CD14-positive monocyte (primary cell): ENCODE results near the gene SNX11. TPM values are rescaled to one million over a fixed set of nuclear protein-coding genes. Genes with fewer than 3 reads are reported as not detected.

Source experiments
- DNase-seq, 3 donors: peaks; one replicate each; pipeline ENCODE4 v3.0.0-alpha.2; 2011 to 2022
- H2AFZ ChIP-seq: 2 replicates; pipeline ENCODE4 v1.6.0; 2012; ENCODE audit warnings: mild to moderate bottlenecking, low read depth, low read length, inconsistent platforms; ENCODE audit not compliant: insufficient read depth, poor library complexity, severe bottlenecking
- H3K27ac ChIP-seq, 2 donors: 1 replicate in 1 of 2; 2 replicates in 1 of 2; pipeline ENCODE4 v1.5.1; 2012 to 2013; ENCODE audit warnings: low read length in 2 of 2, control low read depth in 1 of 2, inconsistent platforms in 1 of 2, low read depth in 1 of 2, mild to moderate bottlenecking in 1 of 2
- H3K27me3 ChIP-seq, 2 donors: one replicate each; pipeline versions ENCODE4 v1.6.0 to v1.6.1; 2011 to 2013; ENCODE audit warnings: low read length in 2 of 2; ENCODE audit not compliant: control insufficient read depth in 2 of 2, insufficient read depth in 2 of 2
- H3K36me3 ChIP-seq, 2 donors: replicated peaks in 1 of 2; 1 replicate in 1 of 2; 2 replicates in 1 of 2; pipeline versions ENCODE4 v1.5.1 to v1.6.1; 2012 to 2013; ENCODE audit warnings: low read length in 2 of 2, control low read depth in 1 of 2, inconsistent platforms in 1 of 2, mild to moderate bottlenecking in 1 of 2; ENCODE audit not compliant: insufficient read depth in 2 of 2, control insufficient read depth in 1 of 2
- H3K4me1 ChIP-seq, 2 donors: 1 replicate in 1 of 2; 2 replicates in 1 of 2; pipeline versions ENCODE4 v1.5.1 to v1.6.1; 2012 to 2013; ENCODE audit warnings: low read length in 2 of 2, control low read depth in 1 of 2, inconsistent platforms in 1 of 2, mild to moderate bottlenecking in 1 of 2, moderate library complexity in 1 of 2; ENCODE audit not compliant: insufficient read depth in 2 of 2, control insufficient read depth in 1 of 2
- H3K4me2 ChIP-seq: replicated peaks from 2 replicates; pipeline ENCODE3; 2012; ENCODE audit warnings: low read length, moderate library complexity, mild to moderate bottlenecking; ENCODE audit not compliant: poor library complexity, severe bottlenecking; ENCODE audit errors: extremely low read depth
- H3K4me3 ChIP-seq, 3 experiments: fragments of 200-600 bp in 1 of 3; sonication (generic) in 1 of 3; replicated peaks in 1 of 3; 1 replicate in 2 of 3; 2 replicates in 1 of 3; pipeline ENCODE4 v1.5.1; 2011 to 2013; ENCODE audit warnings: low read length in 3 of 3, mild to moderate bottlenecking in 3 of 3, control low read depth in 2 of 3, low read depth in 2 of 3, inconsistent platforms in 1 of 3, moderate library complexity in 1 of 3
- H3K79me2 ChIP-seq: 2 replicates; pipeline ENCODE4 v1.6.0; 2012; ENCODE audit warnings: mild to moderate bottlenecking, control low read depth, inconsistent platforms, low read length, moderate library complexity; ENCODE audit not compliant: insufficient read depth
- H3K9ac ChIP-seq: 2 replicates; pipeline ENCODE4 v1.6.0; 2017; ENCODE audit warnings: low read length, mild to moderate bottlenecking; ENCODE audit not compliant: insufficient read depth, poor library complexity, severe bottlenecking
- H3K9me3 ChIP-seq, 2 donors: replicated peaks in 1 of 2; 1 replicate in 1 of 2; 2 replicates in 1 of 2; pipeline versions ENCODE4 v1.5.1 to v1.6.1; 2012 to 2013; ENCODE audit warnings: low read length in 2 of 2, control low read depth in 1 of 2; ENCODE audit not compliant: control insufficient read depth in 1 of 2, insufficient read depth in 1 of 2
- H4K20me1 ChIP-seq: 2 replicates; pipeline ENCODE4 v1.6.0; 2012; ENCODE audit warnings: mild to moderate bottlenecking, low read length, control low read depth, moderate library complexity; ENCODE audit not compliant: insufficient read depth
- H3K27ac Mint-ChIP-seq, 7 donors: one replicate each; pipeline ENCODE4 v1.8.0; 2020; ENCODE audit warnings: mild to moderate bottlenecking in 7 of 7, mixed read lengths in 7 of 7, moderate library complexity in 6 of 7, inconsistent platforms in 2 of 7
- H3K27me3 Mint-ChIP-seq, 3 donors: one replicate each; pipeline ENCODE4 v1.8.0; 2021 to 2022; ENCODE audit warnings: low read depth in 3 of 3, mild to moderate bottlenecking in 3 of 3, mixed read lengths in 3 of 3, moderate library complexity in 3 of 3, inconsistent platforms in 1 of 3
- H3K36me3 Mint-ChIP-seq, 2 donors: one replicate each; pipeline ENCODE4 v1.8.0; 2020; ENCODE audit warnings: mixed read lengths in 2 of 2, inconsistent platforms in 1 of 2, mild to moderate bottlenecking in 1 of 2
- H3K4me1 Mint-ChIP-seq: one replicate; pipeline ENCODE4 v1.8.0; 2020; ENCODE audit warnings: mild to moderate bottlenecking, mixed read lengths
- H3K4me3 Mint-ChIP-seq, 2 donors: one replicate each; pipeline ENCODE4 v1.8.0; 2020; ENCODE audit warnings: mild to moderate bottlenecking in 2 of 2, mixed read lengths in 2 of 2, moderate library complexity in 1 of 2
- H3K9me3 Mint-ChIP-seq, 7 donors: one replicate each; pipeline ENCODE4 v1.8.0; 2020 to 2022; ENCODE audit warnings: mixed read lengths in 7 of 7, mild to moderate bottlenecking in 6 of 7, moderate library complexity in 6 of 7, inconsistent platforms in 2 of 7
- WGBS: methylation state at CpG from one replicate; pipeline ENCODE4 v1.1.5; 2013; ENCODE audit warnings: missing lambda C conversion rate; ENCODE audit not compliant: insufficient coverage; 5-methylcytosine and 5-hydroxymethylcytosine counted together
- intact Hi-C, 2 donors: fragments of 100-400 bp; cut with micrococcal nuclease; formaldehyde crosslinking; loops; one replicate each; pipeline versions ENCODE4 v1.15.0 to v1.15.1; 2023
- polyA plus RNA-seq, 3 donors: library from polyadenylated mRNA; depleted of rRNA in 1 of 3; unstranded in 2 of 3; stranded (reverse) in 1 of 3; fragments of 300-500 nt in 2 of 3; fragments of >200 nt in 1 of 3; fragmentation: Illumina TruSeq in 2 of 3; gene quantifications; 1 replicate in 2 of 3; 2 replicates in 1 of 3; pipeline ENCODE4 v1.2.3, GENCODE V29; 2012 to 2021
- TF ChIP-seq, protein P1 (sequence below): fragments of 200-600 bp; IDR thresholded peaks from one replicate; pipeline ENCODE4 v1.8.0; 2022; ENCODE audit warnings: antibody characterized with exemption, mild to moderate bottlenecking

The SNX11 gene
- polyA plus RNA-seq, 3 donors, result 34.3 to 49.3 (median 48.4) TPM

DNA sequence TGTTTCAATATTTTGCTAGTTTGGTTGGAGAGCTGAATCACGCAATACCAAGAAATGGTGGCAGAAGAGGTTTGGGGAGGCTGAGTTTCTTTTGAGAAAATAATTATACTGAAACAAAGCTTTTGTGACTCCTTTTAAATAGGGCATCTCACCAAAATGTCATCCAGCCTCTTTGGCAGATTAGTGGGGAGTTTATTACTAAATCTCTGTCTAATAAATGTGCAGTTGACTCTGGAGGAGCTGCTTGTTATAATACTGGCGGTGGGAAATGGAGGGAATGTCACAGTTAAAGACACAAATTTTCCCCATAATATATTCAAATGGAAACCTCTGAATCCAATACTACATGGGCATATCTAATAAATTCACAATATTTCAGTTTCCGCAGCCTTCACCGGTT is 44.7 kb downstream of the SNX11 start:
- Mint-ChIP-seq H3K27ac (no peak overlapping the region), H3K4me1 (peaks cover 15% of the 10 kb centered on the region), H3K4me3 (no peak overlapping the region), H3K27me3 (peaks cover 37 to 57% (median 44%) of the 10 kb centered on the region in 3 donors), H3K9me3 (no peaks in the 10 kb centered on the region), H3K36me3 (no peaks in the 10 kb centered on the region)
- TF ChIP-seq, protein P1, sequence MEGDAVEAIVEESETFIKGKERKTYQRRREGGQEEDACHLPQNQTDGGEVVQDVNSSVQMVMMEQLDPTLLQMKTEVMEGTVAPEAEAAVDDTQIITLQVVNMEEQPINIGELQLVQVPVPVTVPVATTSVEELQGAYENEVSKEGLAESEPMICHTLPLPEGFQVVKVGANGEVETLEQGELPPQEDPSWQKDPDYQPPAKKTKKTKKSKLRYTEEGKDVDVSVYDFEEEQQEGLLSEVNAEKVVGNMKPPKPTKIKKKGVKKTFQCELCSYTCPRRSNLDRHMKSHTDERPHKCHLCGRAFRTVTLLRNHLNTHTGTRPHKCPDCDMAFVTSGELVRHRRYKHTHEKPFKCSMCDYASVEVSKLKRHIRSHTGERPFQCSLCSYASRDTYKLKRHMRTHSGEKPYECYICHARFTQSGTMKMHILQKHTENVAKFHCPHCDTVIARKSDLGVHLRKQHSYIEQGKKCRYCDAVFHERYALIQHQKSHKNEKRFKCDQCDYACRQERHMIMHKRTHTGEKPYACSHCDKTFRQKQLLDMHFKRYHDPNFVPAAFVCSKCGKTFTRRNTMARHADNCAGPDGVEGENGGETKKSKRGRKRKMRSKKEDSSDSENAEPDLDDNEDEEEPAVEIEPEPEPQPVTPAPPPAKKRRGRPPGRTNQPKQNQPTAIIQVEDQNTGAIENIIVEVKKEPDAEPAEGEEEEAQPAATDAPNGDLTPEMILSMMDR, result no peak
- no CpG with 5 or more reads among the region's 4 CpGs for WGBS
- Histone ChIP-seq H3K4me3 (no peak overlapping the region), H3K9ac (no peak overlapping the region), H3K79me2 (no peaks in the 10 kb centered on the region), H3K4me1 (no peaks in the 10 kb centered on the region), H3K36me3 (no peaks in the 10 kb centered on the region), H3K27me3 (peaks cover 25 to 45% of the 10 kb centered on the region in 2 donors), H2AFZ (no peak overlapping the region), H3K9me3 (no peaks in the 10 kb centered on the region), H3K4me2 (no peak overlapping the region), H3K27ac (no peak overlapping the region), H4K20me1 (no peaks in the 10 kb centered on the region)
- intact Hi-C loops, result no loop called here
- DNase-seq, result no peak

- Histone ChIP-seq H3K36me3 (no peaks in the 10 kb centered on the region), H2AFZ (no peak overlapping the region), H3K27me3 (peaks cover 18 to 36% of the 10 kb centered on the region in 2 donors), H3K9me3 (no peaks in the 10 kb centered on the region), H3K9ac (no peak overlapping the region), H4K20me1 (no peaks in the 10 kb centered on the region), H3K79me2 (no peaks in the 10 kb centered on the region), H3K4me3 (no peak overlapping the region), H3K4me2 (no peak overlapping the region), H3K4me1 (no peaks in the 10 kb centered on the region), H3K27ac (no peak overlapping the region)
- WGBS, result 59% methylated on average over 3 of the region's 6 CpGs
- H3K4me1 Mint-ChIP-seq, result peaks cover 15% of the 10 kb centered on the region
- peak in 1 of 3 donors; percentile 2 for DNase-seq
- intact Hi-C loops, result no loop called here
- no peak overlapping the region for H3K4me3 Mint-ChIP-seq
- no peaks in the 10 kb centered on the region for H3K9me3 Mint-ChIP-seq
- peaks cover 24 to 43% (median 32%) of the 10 kb centered on the region in 3 donors for H3K27me3 Mint-ChIP-seq
- TF ChIP-seq, protein P1, result peak; percentile 14
- H3K36me3 Mint-ChIP-seq, result no peaks in the 10 kb centered on the region
- H3K27ac Mint-ChIP-seq, result no peak overlapping the region
Observed at GRCh38 chr17:48153691-48154358, 46.3 kb downstream of the SNX11 start.
